HG03060 (cell line): ENCODE data around the gene SVOP.

ENCODE experiments used
- ATAC-seq: cut with Tn5 transposase; IDR thresholded peaks from one replicate; pipeline ENCODE4 v1.9.1; 2021; ENCODE audit warnings: low read depth, moderate number of reproducible peaks; ENCODE audit not compliant: unreplicated experiment

SVOP gene

GRCh38 chr12:108980831-108981618 lies 39.8 kb downstream of the SVOP start:
- no peak for ATAC-seq

- ATAC-seq = no peak
Observed at GRCh38 chr12:108977360-108977759, 43.5 kb downstream of the SVOP start.

- ATAC-seq = no peak
Observed at GRCh38 chr12:108975024-108975593, 45.8 kb downstream of the SVOP start.

- no peak for ATAC-seq
Observed at GRCh38 chr12:108973629-108974152, 47.2 kb downstream of the SVOP start.

- ATAC-seq = no peak
Observed at GRCh38 chr12:108972358-108972757, 48.5 kb downstream of the SVOP start.

GRCh38 chr12:108969622-108970021 lies 51.2 kb downstream of the SVOP start:
- no peak for ATAC-seq

GRCh38 chr12:108967869-108968540 lies 52.9 kb downstream of the SVOP start:
- ATAC-seq = no peak

- no peak for ATAC-seq
Observed at GRCh38 chr12:108966378-108967151, 54.3 kb downstream of the SVOP start.

- no peak for ATAC-seq
Observed at GRCh38 chr12:108965886-108966285, 55.0 kb downstream of the SVOP start.

GRCh38 chr12:108964371-108965352 lies 56.2 kb downstream of the SVOP start:
- no peak for ATAC-seq

- ATAC-seq = no peak
Observed at GRCh38 chr12:108962256-108962655, 58.6 kb downstream of the SVOP start.

GRCh38 chr12:108959748-108960655 lies 60.9 kb downstream of the SVOP start:
- ATAC-seq = no peak

GRCh38 chr12:108955225-108955835 lies 65.5 kb downstream of the SVOP start:
- no peak for ATAC-seq

- no peak for ATAC-seq
Observed at GRCh38 chr12:108950991-108951739, 69.7 kb downstream of the SVOP start.

GRCh38 chr12:108949976-108950375 lies 70.9 kb downstream of the SVOP start:
- no peak for ATAC-seq

GRCh38 chr12:108948367-108948766 lies 72.5 kb downstream of the SVOP start:
- no peak for ATAC-seq

GRCh38 chr12:108947097-108947496 lies 73.8 kb downstream of the SVOP start:
- ATAC-seq = no peak
